ENCODE results near the gene CYBRD1.
"Not testable (repeated sequence)": the region's sequence is repeated elsewhere in the genome, so short reads cannot be mapped to it uniquely, and the experiment has no call there.

The CYBRD1 gene

GRCh38 chr2:171522052-171522787 lies at the start of gene CYBRD1:
Gene CYBRD1 (plus strand): TSS chr2:171522474. CDS start chr2:171522546, 72 bp downstream.
- DNase-seq: no peak

- no peak for DNase-seq
Measured at GRCh38 chr2:171475979-171476378, 46.3 kb upstream of the CYBRD1 start.

- no peak for DNase-seq
Measured at GRCh38 chr2:171478345-171478744, 43.9 kb upstream of the CYBRD1 start.

- DNase-seq: no peak
Measured at GRCh38 chr2:171479154-171479814, 43.0 kb upstream of the CYBRD1 start.

- DNase-seq: no peak
Measured at GRCh38 chr2:171480908-171481307, 41.4 kb upstream of the CYBRD1 start.

GRCh38 chr2:171482308-171482707 lies 40.0 kb upstream of the CYBRD1 start:
- no peak for DNase-seq

- DNase-seq: no peak
Measured at GRCh38 chr2:171482877-171483276, 39.4 kb upstream of the CYBRD1 start.

- no peak for DNase-seq
Measured at GRCh38 chr2:171483793-171484192, 38.5 kb upstream of the CYBRD1 start.

- no peak for DNase-seq
Measured at GRCh38 chr2:171485116-171485515, 37.2 kb upstream of the CYBRD1 start.

GRCh38 chr2:171487201-171487600 lies 35.1 kb upstream of the CYBRD1 start:
- no peak for DNase-seq

GRCh38 chr2:171487803-171488259 lies 34.4 kb upstream of the CYBRD1 start:
- no peak for DNase-seq

- DNase-seq: no peak
Measured at GRCh38 chr2:171490577-171490976, 31.7 kb upstream of the CYBRD1 start.

GRCh38 chr2:171491292-171491691 lies 31.0 kb upstream of the CYBRD1 start:
- no peak for DNase-seq

- DNase-seq: no peak
Measured at GRCh38 chr2:171492664-171493063, 29.6 kb upstream of the CYBRD1 start.

GRCh38 chr2:171497664-171498063 lies 24.6 kb upstream of the CYBRD1 start:
- not testable (repeated sequence) for DNase-seq

GRCh38 chr2:171505374-171505773 lies 16.9 kb upstream of the CYBRD1 start:
- no peak for DNase-seq

GRCh38 chr2:171509945-171510731 lies 12.1 kb upstream of the CYBRD1 start:
- DNase-seq: no peak

- no peak for DNase-seq
Measured at GRCh38 chr2:171512014-171512413, 10.3 kb upstream of the CYBRD1 start.

GRCh38 chr2:171512683-171513195 lies 9.5 kb upstream of the CYBRD1 start:
- no peak for DNase-seq

GRCh38 chr2:171513719-171514160 lies 8.5 kb upstream of the CYBRD1 start:
- no peak for DNase-seq

GRCh38 chr2:171514908-171515582 lies 7.2 kb upstream of the CYBRD1 start:
- DNase-seq: no peak

GRCh38 chr2:171515672-171516298 lies 6.5 kb upstream of the CYBRD1 start:
- no peak for DNase-seq

All from NCI-H748 treated with DMSO at 0.1 percent for 48 hours (cell line).